H9 (cell line): Measurements from ENCODE around the gene GATA3. TPM values are rescaled to one million over a fixed set of nuclear protein-coding genes. Genes with fewer than 3 reads are reported as not detected.

Source experiments
- DNase-seq: peaks from one replicate; pipeline ENCODE4 v3.0.0-alpha.2; 2017
- H2AFZ ChIP-seq: one replicate; pipeline ENCODE4 v1.6.1; 2013; ENCODE audit warnings: mild to moderate bottlenecking, low read length, control low read depth, moderate library complexity
- H2AK5ac ChIP-seq: 2 replicates; pipeline ENCODE4 v1.6.1; 2013; ENCODE audit warnings: low read length, control low read depth, mixed read lengths; ENCODE audit not compliant: insufficient read length
- H2BK120ac ChIP-seq: one replicate; pipeline ENCODE4 v1.6.1; 2013; ENCODE audit warnings: low read depth, mild to moderate bottlenecking, low read length, control low read depth, inconsistent platforms; ENCODE audit not compliant: poor library complexity, severe bottlenecking
- H2BK12ac ChIP-seq: 2 replicates; pipeline ENCODE4 v1.6.1; 2013; ENCODE audit warnings: low read length, control low read depth, mixed read lengths, low read depth; ENCODE audit not compliant: insufficient read length
- H2BK15ac ChIP-seq: 2 replicates; pipeline ENCODE4 v1.6.1; 2013; ENCODE audit warnings: low read depth, low read length, control low read depth
- H2BK20ac ChIP-seq: one replicate; pipeline ENCODE4 v1.6.1; 2013; ENCODE audit warnings: low read depth, mild to moderate bottlenecking, low read length, control low read depth, inconsistent platforms; ENCODE audit not compliant: poor library complexity, severe bottlenecking
- H2BK5ac ChIP-seq: 2 replicates; pipeline ENCODE4 v1.6.1; 2013; ENCODE audit warnings: low read length, control low read depth, mixed read lengths; ENCODE audit not compliant: insufficient read length
- H3K14ac ChIP-seq: 2 replicates; pipeline ENCODE4 v1.6.1; 2013; ENCODE audit warnings: low read length, control low read depth; ENCODE audit not compliant: insufficient read depth
- H3K18ac ChIP-seq: 2 replicates; pipeline ENCODE4 v1.6.1; 2013; ENCODE audit warnings: low read depth, mild to moderate bottlenecking, mixed read lengths, low read length, control low read depth; ENCODE audit not compliant: insufficient read length
- H3K23ac ChIP-seq: 2 replicates; pipeline ENCODE4 v1.6.1; 2013; ENCODE audit warnings: low read length, control low read depth, mixed read lengths, low read depth; ENCODE audit not compliant: insufficient read length
- H3K23me2 ChIP-seq: 2 replicates; pipeline ENCODE4 v1.6.1; 2013; ENCODE audit warnings: low read depth, mild to moderate bottlenecking, mixed read lengths, low read length, control low read depth; ENCODE audit not compliant: insufficient read length, poor library complexity, severe bottlenecking
- H3K27ac ChIP-seq: 2 replicates; pipeline ENCODE4 v1.5.1; 2013; ENCODE audit warnings: low read length, control low read depth, mixed read lengths, low read depth; ENCODE audit not compliant: insufficient read length
- H3K27me3 ChIP-seq: 2 replicates; pipeline ENCODE4 v1.6.1; 2013; ENCODE audit warnings: low read length, control low read depth, inconsistent platforms; ENCODE audit not compliant: insufficient read depth
- H3K4ac ChIP-seq: 2 replicates; pipeline ENCODE4 v1.6.1; 2013; ENCODE audit warnings: low read depth, mild to moderate bottlenecking, control low read depth, inconsistent platforms, low read length, moderate library complexity
- H3K4me1 ChIP-seq: 2 replicates; pipeline ENCODE4 v1.6.1; 2013; ENCODE audit warnings: low read length, control low read depth, inconsistent platforms; ENCODE audit not compliant: insufficient read depth
- H3K4me2 ChIP-seq: 2 replicates; pipeline ENCODE4 v1.6.1; 2013; ENCODE audit warnings: low read length, control low read depth, mixed read lengths; ENCODE audit not compliant: insufficient read length, insufficient read depth
- H3K56ac ChIP-seq: 2 replicates; pipeline ENCODE4 v1.6.1; 2013; ENCODE audit warnings: low read depth, mild to moderate bottlenecking, mixed read lengths, low read length, control low read depth; ENCODE audit not compliant: insufficient read length
- H3K79me1 ChIP-seq: 2 replicates; pipeline ENCODE4 v1.6.1; 2013; ENCODE audit warnings: low read depth, mild to moderate bottlenecking, moderate library complexity, low read length, control low read depth, inconsistent platforms; ENCODE audit not compliant: insufficient read depth, poor library complexity, severe bottlenecking
- H3K79me2 ChIP-seq: 2 replicates; pipeline ENCODE4 v1.6.1; 2013; ENCODE audit warnings: low read length, control low read depth, inconsistent platforms; ENCODE audit not compliant: insufficient read depth
- H3K9ac ChIP-seq: 2 replicates; pipeline ENCODE4 v1.6.1; 2013; ENCODE audit warnings: low read length, control low read depth, mixed read lengths; ENCODE audit not compliant: insufficient read length; ENCODE audit errors: extremely low read depth
- H3K9me3 ChIP-seq: one replicate; pipeline ENCODE4 v1.6.1; 2013; ENCODE audit warnings: low read depth, low read length, inconsistent platforms; ENCODE audit not compliant: control insufficient read depth
- H3T11ph ChIP-seq: one replicate; pipeline ENCODE4 v1.6.1; 2013; ENCODE audit warnings: mild to moderate bottlenecking, low read length, control low read depth, inconsistent platforms
- H4K20me1 ChIP-seq: one replicate; pipeline ENCODE4 v1.6.1; 2013; ENCODE audit not compliant: control insufficient read depth, insufficient read length, insufficient read depth
- H4K5ac ChIP-seq: 2 replicates; pipeline ENCODE4 v1.6.1; 2013; ENCODE audit warnings: low read depth, mild to moderate bottlenecking, mixed read lengths, low read length, control low read depth; ENCODE audit not compliant: insufficient read length
- H4K8ac ChIP-seq: replicated peaks from 2 replicates; pipeline ENCODE4 v1.6.1; 2013; ENCODE audit warnings: low read length, control low read depth, mixed read lengths, low read depth; ENCODE audit not compliant: insufficient read length
- H4K91ac ChIP-seq: 2 replicates; pipeline ENCODE4 v1.6.1; 2013; ENCODE audit warnings: low read depth, mild to moderate bottlenecking, moderate library complexity, mixed read lengths, low read length, control low read depth; ENCODE audit not compliant: insufficient read length
- H3K27ac Mint-ChIP-seq, 3 experiments: 2 replicates in 2 of 3; 3 replicates in 1 of 3; pipeline ENCODE4 v1.8.0; 2020 to 2021; ENCODE audit warnings: mixed read lengths in 3 of 3, mild to moderate bottlenecking in 1 of 3, moderate library complexity in 1 of 3
- H3K27me3 Mint-ChIP-seq: 2 replicates; pipeline ENCODE4 v1.8.0; 2021; ENCODE audit warnings: low read depth, mild to moderate bottlenecking, moderate library complexity, mixed read lengths
- H3K36me3 Mint-ChIP-seq, 3 experiments: 2 replicates in 2 of 3; 3 replicates in 1 of 3; pipeline ENCODE4 v1.8.0; 2020 to 2021; ENCODE audit warnings: low read depth in 3 of 3, mixed read lengths in 3 of 3; ENCODE audit not compliant: insufficient read depth in 1 of 3
- H3K4me1 Mint-ChIP-seq, 2 experiments: 2 replicates each; pipeline ENCODE4 v1.8.0; 2020; ENCODE audit warnings: mixed read lengths in 2 of 2
- H3K4me3 Mint-ChIP-seq, 2 experiments: 2 replicates in 1 of 2; 3 replicates in 1 of 2; pipeline ENCODE4 v1.8.0; 2020 to 2021; ENCODE audit warnings: mild to moderate bottlenecking in 2 of 2, mixed read lengths in 2 of 2, moderate library complexity in 1 of 2
- H3K9me3 Mint-ChIP-seq, 2 experiments: 2 replicates in 1 of 2; 3 replicates in 1 of 2; pipeline ENCODE4 v1.8.0; 2020; ENCODE audit warnings: mild to moderate bottlenecking in 2 of 2, mixed read lengths in 2 of 2, moderate library complexity in 1 of 2
- WGBS: extraction: QIAGEN DNeasy Blood & Tissue Kit; methylation state at CpG from one replicate; pipeline ENCODE4 v1.1.7; 2013; ENCODE audit warnings: missing lambda C conversion rate, low lambda C conversion rate, mixed read lengths; ENCODE audit not compliant: insufficient read length; ENCODE audit errors: extremely low coverage; 5-methylcytosine and 5-hydroxymethylcytosine counted together
- total RNA-seq: library from RNA; stranded (reverse); gene quantifications from 2 replicates; pipeline ENCODE4 v1.2.1, GENCODE V29; 2021
- TF ChIP-seq, protein P1 (sequence below): fragments of 200-600 bp; sonication (generic); conservative IDR thresholded peaks from 3 replicates; pipeline ENCODE4 v1.8.0; 2021; ENCODE audit warnings: antibody characterized with exemption, mild to moderate bottlenecking

Gene GATA3
- total RNA-seq, 1 experiment from 2014 or later, result 0.31 TPM

- Histone ChIP-seq H3K9ac (no peak overlapping the region), H2BK15ac (no peak overlapping the region), H3K18ac (no peak overlapping the region), H2AK5ac (no peak overlapping the region), H2BK5ac (no peak overlapping the region), H3K27me3 (no peaks in the 10 kb centered on the region), H2BK20ac (no peak overlapping the region), H3K79me1 (no peaks in the 10 kb centered on the region), H3K14ac (no peak overlapping the region), H3K27ac (no peak overlapping the region), H3K4me2 (no peak overlapping the region), H3K4ac (no peak overlapping the region), H4K5ac (no peak overlapping the region), H3K23ac (no peak overlapping the region), H3K9me3 (no peaks in the 10 kb centered on the region), H3K4me1 (peaks cover 4% of the 10 kb centered on the region; the same call in 1 of the 2 replicates), H3T11ph (no peak overlapping the region), H4K20me1 (no peaks in the 10 kb centered on the region), H3K23me2 (no peaks in the 10 kb centered on the region), H2BK12ac (no peak overlapping the region), H3K56ac (no peak overlapping the region), H3K79me2 (no peaks in the 10 kb centered on the region), H4K8ac (no peak overlapping the region), H4K91ac (no peak overlapping the region), H2AFZ (no peak overlapping the region), H2BK120ac (no peak overlapping the region)
- Mint-ChIP-seq H3K27ac (peak overlapping the region in 2 of 3 experiments; percentile 3 to 51; a peak in 3 of 7 replicates), H3K36me3 (peaks cover 0 to 12% (median 7%) of the 10 kb centered on the region in 3 experiments; a peak in 4 of 7 replicates), H3K4me1 (peaks cover 11 to 13% of the 10 kb centered on the region in 2 experiments), H3K27me3 (peaks cover 1% of the 10 kb centered on the region; the same call in 1 of the 2 replicates), H3K4me3 (no peak overlapping the region), H3K9me3 (no peaks in the 10 kb centered on the region)
- no peak for DNase-seq
- TF ChIP-seq, protein P1, sequence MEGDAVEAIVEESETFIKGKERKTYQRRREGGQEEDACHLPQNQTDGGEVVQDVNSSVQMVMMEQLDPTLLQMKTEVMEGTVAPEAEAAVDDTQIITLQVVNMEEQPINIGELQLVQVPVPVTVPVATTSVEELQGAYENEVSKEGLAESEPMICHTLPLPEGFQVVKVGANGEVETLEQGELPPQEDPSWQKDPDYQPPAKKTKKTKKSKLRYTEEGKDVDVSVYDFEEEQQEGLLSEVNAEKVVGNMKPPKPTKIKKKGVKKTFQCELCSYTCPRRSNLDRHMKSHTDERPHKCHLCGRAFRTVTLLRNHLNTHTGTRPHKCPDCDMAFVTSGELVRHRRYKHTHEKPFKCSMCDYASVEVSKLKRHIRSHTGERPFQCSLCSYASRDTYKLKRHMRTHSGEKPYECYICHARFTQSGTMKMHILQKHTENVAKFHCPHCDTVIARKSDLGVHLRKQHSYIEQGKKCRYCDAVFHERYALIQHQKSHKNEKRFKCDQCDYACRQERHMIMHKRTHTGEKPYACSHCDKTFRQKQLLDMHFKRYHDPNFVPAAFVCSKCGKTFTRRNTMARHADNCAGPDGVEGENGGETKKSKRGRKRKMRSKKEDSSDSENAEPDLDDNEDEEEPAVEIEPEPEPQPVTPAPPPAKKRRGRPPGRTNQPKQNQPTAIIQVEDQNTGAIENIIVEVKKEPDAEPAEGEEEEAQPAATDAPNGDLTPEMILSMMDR, result no peak
- no CpG with 5 or more reads among the region's 6 CpGs for WGBS
Observed at GRCh38 chr10:8017277-8017676, 37.2 kb upstream of the GATA3 start.
